ENCODE results near the gene CERT1. TPM values are rescaled to one million over a fixed set of nuclear protein-coding genes. Genes with fewer than 3 reads are reported as not detected.

The CERT1 gene
- total and polyA plus RNA-seq, 2 experiments from 2014 or later: 15.6 to 42.0 TPM

GRCh38 chr5:75468593-75468992 lies 42.8 kb downstream of the CERT1 start:
- WGBS (ENCODE audit: low lambda C conversion rate, missing lambda C conversion rate): 69% methylated on average over 2 of the region's 2 CpGs
- Histone ChIP-seq H3K4me1 (ENCODE audit: insufficient read depth) (peaks cover 2% of the 10 kb centered on the region), H3K79me2 (peaks cover 92% of the 10 kb centered on the region), H2AFZ (no peak overlapping the region), H3K4me2 (no peak overlapping the region), H3K9me2 (replicated peaks; ENCODE audit: insufficient read depth) (no peaks in the 10 kb centered on the region), H3K9me3 (ENCODE audit: low read depth) (peaks cover 14% of the 10 kb centered on the region), H3K27me3 (no peaks in the 10 kb centered on the region), H4K20me1 (ENCODE audit: insufficient read depth, poor library complexity, severe bottlenecking) (peaks cover 18% of the 10 kb centered on the region), H3K4me3 (no peak overlapping the region), H3K36me3 (replicated peaks; ENCODE audit: insufficient read depth, low read depth) (no peaks in the 10 kb centered on the region), H3K27ac (no peak overlapping the region)
- DNase-seq (ENCODE audit: low spot score): no peak
- TF ChIP-seq EZH2phosphoT487 (IDR thresholded peaks at IDR 0.05; ENCODE audit: low read depth, severe bottlenecking, unreplicated experiment) (no peak), CTCF (IDR thresholded peaks at IDR 0.05; ENCODE audit: poor library complexity) (no peak), EZH2 (IDR thresholded peaks at IDR 0.05; ENCODE audit: borderline replicate concordance) (no peak)

- DNase-seq (ENCODE audit: low spot score): no peak
- H3K27me3 ChIP-seq: no peaks in the 10 kb centered on the region
- WGBS (ENCODE audit: low lambda C conversion rate, missing lambda C conversion rate): 48% methylated on average over 6 of the region's 6 CpGs
- no peaks in the 10 kb centered on the region for H3K4me1 ChIP-seq (ENCODE audit: insufficient read depth)
- no peak overlapping the region for H3K27ac ChIP-seq
- peaks cover 97% of the 10 kb centered on the region for H3K79me2 ChIP-seq
- H3K4me3 ChIP-seq: no peak overlapping the region
- no peak overlapping the region for H3K4me2 ChIP-seq
- H4K20me1 ChIP-seq (ENCODE audit: insufficient read depth, poor library complexity, severe bottlenecking): peaks cover 13% of the 10 kb centered on the region
- TF ChIP-seq EZH2 (IDR thresholded peaks at IDR 0.05; ENCODE audit: borderline replicate concordance): no peak
- no peak for TF ChIP-seq EZH2phosphoT487 (IDR thresholded peaks at IDR 0.05; ENCODE audit: low read depth, severe bottlenecking, unreplicated experiment)
- TF ChIP-seq CTCF (IDR thresholded peaks at IDR 0.05; ENCODE audit: poor library complexity): no peak
- H3K36me3 ChIP-seq (replicated peaks; ENCODE audit: insufficient read depth, low read depth): no peaks in the 10 kb centered on the region
- no peaks in the 10 kb centered on the region for H3K9me2 ChIP-seq (replicated peaks; ENCODE audit: insufficient read depth)
- peaks cover 14% of the 10 kb centered on the region for H3K9me3 ChIP-seq (ENCODE audit: low read depth)
- H2AFZ ChIP-seq: no peak overlapping the region
Observed at GRCh38 chr5:75466006-75466716, 45.3 kb downstream of the CERT1 start.

- no peaks in the 10 kb centered on the region for H3K9me2 ChIP-seq (replicated peaks; ENCODE audit: insufficient read depth)
- H2AFZ ChIP-seq: no peak overlapping the region
- no peak overlapping the region for H3K4me3 ChIP-seq
- H3K4me1 ChIP-seq (ENCODE audit: insufficient read depth): peaks cover under 1% of the 10 kb centered on the region
- no peak overlapping the region for H3K27ac ChIP-seq
- H3K79me2 ChIP-seq: peaks cover 95% of the 10 kb centered on the region
- H3K36me3 ChIP-seq (replicated peaks; ENCODE audit: insufficient read depth, low read depth): no peaks in the 10 kb centered on the region
- H3K9me3 ChIP-seq (ENCODE audit: low read depth): peaks cover 14% of the 10 kb centered on the region
- WGBS (ENCODE audit: low lambda C conversion rate, missing lambda C conversion rate): 74% methylated on average over 1 of the region's 1 CpG
- peaks cover 13% of the 10 kb centered on the region for H4K20me1 ChIP-seq (ENCODE audit: insufficient read depth, poor library complexity, severe bottlenecking)
- no peak for DNase-seq (ENCODE audit: low spot score)
- TF ChIP-seq EZH2phosphoT487 (IDR thresholded peaks at IDR 0.05; ENCODE audit: low read depth, severe bottlenecking, unreplicated experiment) (no peak), EZH2 (IDR thresholded peaks at IDR 0.05; ENCODE audit: borderline replicate concordance) (no peak), CTCF (IDR thresholded peaks at IDR 0.05; ENCODE audit: poor library complexity) (no peak)
- H3K4me2 ChIP-seq: no peak overlapping the region
- no peaks in the 10 kb centered on the region for H3K27me3 ChIP-seq
Observed at GRCh38 chr5:75465480-75465879, 45.9 kb downstream of the CERT1 start.
